ENCODE results near the gene DNAAF2.

DNA sequence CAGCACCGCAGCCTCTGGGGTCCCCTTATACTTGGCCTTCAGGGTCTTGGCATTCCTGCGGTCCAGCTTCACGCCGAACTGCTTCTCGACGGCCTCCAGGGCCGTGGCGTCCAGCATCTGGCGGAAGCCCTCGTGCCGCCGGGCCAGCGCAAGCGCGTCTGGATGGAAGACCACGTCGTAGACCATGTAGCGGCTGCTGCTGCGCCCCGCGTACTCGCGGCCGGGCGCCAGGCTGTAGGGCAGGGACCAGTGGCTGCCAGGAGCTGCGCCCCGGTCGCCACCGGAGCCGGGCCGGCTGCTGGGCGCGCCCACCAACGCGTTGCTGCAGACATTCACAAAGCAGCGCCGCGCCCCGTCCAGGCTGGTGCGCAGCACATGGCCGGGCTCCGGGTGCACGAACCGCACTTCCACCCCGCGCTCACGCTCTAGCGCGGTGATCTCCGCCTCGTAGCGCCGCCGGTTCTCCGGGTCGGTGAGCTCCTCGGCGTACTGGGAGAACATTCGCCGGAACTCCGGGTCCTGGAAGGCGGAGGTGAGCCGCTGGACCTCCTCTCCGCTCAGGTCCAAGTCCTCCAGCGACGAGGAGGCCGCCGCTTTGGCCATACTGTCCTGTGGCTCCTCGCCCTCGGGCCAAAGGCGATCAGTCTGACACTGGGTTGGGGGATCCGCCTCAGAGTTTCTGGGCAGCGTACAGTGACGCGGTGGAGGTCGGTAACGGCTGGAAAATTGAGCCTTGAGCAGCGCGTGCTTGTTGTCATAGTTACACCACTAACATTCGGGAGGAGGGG is at the start of gene DNAAF2:
- TF ChIP-seq POLR2A (IDR thresholded peaks at IDR 0.05) (no peak), EP300 (IDR thresholded peaks at IDR 0.05; ENCODE audit: low read depth) (no peak), POLR2AphosphoS5 (IDR thresholded peaks at IDR 0.05) (no peak)
- TF ChIP-seq, protein P1, sequence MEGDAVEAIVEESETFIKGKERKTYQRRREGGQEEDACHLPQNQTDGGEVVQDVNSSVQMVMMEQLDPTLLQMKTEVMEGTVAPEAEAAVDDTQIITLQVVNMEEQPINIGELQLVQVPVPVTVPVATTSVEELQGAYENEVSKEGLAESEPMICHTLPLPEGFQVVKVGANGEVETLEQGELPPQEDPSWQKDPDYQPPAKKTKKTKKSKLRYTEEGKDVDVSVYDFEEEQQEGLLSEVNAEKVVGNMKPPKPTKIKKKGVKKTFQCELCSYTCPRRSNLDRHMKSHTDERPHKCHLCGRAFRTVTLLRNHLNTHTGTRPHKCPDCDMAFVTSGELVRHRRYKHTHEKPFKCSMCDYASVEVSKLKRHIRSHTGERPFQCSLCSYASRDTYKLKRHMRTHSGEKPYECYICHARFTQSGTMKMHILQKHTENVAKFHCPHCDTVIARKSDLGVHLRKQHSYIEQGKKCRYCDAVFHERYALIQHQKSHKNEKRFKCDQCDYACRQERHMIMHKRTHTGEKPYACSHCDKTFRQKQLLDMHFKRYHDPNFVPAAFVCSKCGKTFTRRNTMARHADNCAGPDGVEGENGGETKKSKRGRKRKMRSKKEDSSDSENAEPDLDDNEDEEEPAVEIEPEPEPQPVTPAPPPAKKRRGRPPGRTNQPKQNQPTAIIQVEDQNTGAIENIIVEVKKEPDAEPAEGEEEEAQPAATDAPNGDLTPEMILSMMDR (IDR thresholded peaks at IDR 0.05) = no peak

Data from transverse colon (tissue), 4 donors.